GM12872 (cell line): ENCODE data around the gene BST1.

ENCODE experiments used
- CTCF ChIP-seq: IDR thresholded peaks from 3 replicates; pipeline ENCODE4 v1.5.1; 2011; ENCODE audit warnings: low read depth, mild to moderate bottlenecking, low read length, moderate library complexity; ENCODE audit not compliant: insufficient read depth

The BST1 gene

GRCh38 chr4:15703439-15703838 lies 574 bp downstream of the BST1 start:
- TF ChIP-seq CTCF, result no peak

- no peak for TF ChIP-seq CTCF
Observed at GRCh38 chr4:15704129-15704528, 1.3 kb downstream of the BST1 start.

DNA sequence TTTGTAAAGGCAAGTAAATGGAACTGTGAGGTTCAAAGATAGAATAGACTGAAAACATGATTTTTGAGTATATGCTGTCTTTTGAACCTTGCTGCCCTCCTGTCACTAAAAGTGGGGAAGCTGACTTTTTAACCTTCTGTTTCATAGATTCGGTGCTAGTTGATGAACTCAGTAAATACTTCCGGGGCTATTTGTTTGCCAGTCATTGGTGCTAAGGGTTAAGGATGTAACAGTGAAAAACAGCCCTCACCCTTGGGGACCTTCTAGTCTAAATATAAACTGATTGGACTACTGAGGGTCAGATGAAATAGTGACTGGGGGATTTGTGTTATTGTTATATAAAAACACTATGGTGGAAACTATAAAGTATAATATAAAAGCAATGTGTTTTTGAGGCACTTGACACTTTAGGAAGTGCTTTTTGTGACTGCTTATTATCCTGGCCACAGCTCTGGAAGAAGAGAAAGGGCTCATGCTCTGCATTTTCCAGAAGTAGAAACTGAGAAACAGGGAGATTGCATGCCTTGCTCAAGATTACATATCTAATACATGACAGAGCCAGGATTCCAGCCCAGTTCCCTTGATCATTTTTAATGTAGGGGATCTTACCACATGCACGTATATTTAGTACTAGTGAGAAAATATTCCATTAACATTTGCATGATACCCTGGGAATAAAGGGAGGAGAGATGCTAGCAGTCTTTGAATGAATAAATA lies 3.9 kb downstream of the BST1 start:
- no peak for TF ChIP-seq CTCF

GRCh38 chr4:15707363-15707715 lies 4.5 kb downstream of the BST1 start:
- TF ChIP-seq CTCF, result no peak

DNA sequence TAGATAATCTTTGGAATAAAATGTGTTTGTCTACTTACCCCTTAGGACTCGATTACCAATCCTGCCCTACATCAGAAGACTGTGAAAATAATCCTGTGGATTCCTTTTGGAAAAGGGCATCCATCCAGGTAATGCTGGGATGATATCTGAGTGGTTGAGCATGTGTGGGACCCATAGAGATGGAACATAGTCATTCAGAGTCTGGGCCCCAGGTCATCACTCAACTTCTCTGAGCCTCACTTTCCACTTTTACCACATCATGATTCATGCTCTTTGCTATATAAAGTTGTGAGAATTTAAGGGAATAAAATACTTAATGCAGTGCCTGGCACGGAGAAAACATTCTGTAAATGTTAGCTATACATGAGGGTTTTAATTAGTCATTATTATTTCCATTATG lies 8.9 kb downstream of the BST1 start:
- no peak for TF ChIP-seq CTCF

GRCh38 chr4:15712214-15712613 lies 9.3 kb downstream of the BST1 start:
- no peak for TF ChIP-seq CTCF

GRCh38 chr4:15714141-15714540 lies 11.3 kb downstream of the BST1 start:
- no peak for TF ChIP-seq CTCF
